Midbrain (tissue), 1 donor: ENCODE measurements around the gene SRGAP1.
A peak's percentile ranks its signal among the peaks of the same experiment; 100 is the strongest.
"Not testable (repeated sequence)": the region's sequence is repeated elsewhere in the genome, so short reads cannot be mapped to it uniquely, and the experiment has no call there.

ENCODE experiments used
- DNase-seq: peaks from one replicate; lab custom pipeline; 2025; lab: John Stamatoyannopoulos, UW

SRGAP1 gene

DNA sequence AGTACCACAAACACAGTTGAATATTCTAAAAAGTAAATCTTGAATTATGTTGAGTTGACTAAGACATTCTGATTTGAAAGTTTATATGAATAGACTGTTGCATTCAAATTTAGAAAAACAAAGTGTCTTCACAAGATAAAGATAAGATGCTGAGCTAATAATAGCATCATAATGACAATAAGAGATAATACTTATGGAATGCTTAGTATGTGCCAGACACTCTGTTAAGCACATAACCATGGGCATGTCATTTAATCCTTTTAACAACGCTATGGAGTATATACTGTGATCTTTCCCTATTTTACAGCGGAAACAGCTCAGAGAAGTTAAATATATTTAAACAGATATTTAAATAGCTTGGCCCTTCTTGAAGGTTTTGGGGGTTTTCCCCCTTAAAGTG lies 163.4 kb downstream of the SRGAP1 start:
- DNase-seq: no peak

DNA sequence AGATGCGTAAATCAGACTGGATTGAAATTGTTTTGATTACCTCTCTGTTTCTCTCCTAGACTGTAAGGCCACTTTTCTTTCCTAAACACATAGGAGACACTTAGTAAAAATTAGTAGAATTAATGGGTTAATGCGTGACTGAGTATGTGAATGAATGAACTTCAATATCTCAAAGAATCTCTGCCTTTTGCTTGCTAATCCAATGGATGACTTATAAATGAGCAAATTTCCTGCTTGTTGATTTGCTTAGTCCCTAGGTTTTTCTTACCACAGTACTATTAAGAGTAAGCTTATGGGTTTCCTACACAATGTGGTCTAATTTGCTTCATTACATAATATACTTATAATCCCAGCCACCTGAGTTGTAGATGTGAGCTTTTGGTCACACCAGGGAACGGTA lies 164.1 kb downstream of the SRGAP1 start:
- DNase-seq: no peak

DNA sequence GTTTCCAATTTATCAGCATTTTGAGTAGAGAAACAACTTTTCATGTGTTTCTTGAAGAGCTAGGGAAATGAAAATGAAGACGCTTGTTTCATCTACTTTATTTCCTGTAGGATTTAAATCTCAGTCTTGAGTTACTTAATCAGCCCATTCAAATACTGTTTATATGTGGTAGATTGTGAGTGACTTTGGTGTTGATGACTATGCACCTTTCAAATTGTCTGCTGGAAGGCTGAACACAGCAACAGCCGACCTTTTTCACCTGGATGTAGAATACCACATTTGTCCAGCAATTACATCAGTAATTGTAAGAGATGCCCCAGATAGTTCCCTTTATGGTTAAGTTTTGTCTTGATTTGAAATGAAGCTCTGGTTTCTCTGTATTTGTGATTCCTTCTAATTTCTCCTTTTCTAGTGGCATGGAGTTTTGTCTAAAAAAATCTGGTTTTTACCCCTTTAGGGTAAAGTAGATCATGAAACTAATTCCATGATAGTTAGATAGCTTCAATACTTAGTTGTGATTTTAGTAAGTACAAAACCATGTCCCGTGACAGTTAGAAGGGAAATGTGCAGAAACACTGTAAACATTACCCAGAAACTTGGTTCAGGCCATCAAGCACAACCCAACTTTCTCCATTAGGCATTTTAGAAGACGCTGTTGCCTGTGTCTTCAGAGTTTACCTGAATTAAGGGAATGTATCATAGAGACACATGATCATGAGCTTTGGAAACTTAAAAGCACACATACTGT lies 165.0 kb downstream of the SRGAP1 start:
- no peak for DNase-seq

DNA sequence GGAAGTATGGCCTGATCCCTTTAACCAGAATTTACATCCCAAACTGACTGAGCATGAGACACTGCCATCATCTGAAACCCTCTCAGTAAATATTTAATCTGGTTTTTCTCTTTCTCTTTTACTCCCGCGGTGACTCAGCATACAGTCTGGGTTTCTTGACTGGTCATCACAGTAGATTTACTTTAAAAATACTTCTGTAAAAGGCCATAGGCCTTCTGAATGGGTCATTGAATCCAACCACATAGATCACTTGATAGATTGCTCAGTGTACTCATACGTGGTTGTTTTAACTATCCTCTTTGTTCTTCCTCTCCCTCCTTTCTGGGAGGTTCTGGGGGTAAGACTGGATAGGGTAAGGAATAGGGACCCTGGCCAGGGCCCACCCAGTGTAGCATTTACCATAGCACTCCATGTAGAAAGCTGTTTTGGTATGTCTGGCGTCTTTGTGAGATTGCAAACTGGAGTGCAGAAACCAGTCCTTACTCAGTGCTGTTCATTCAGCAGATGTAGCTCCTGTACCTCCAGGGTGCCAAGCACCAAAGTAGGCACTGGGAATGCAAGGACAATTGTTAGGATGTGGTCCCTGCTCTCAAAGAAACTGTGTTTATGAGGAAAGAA lies 165.7 kb downstream of the SRGAP1 start:
- DNase-seq: no peak

DNA sequence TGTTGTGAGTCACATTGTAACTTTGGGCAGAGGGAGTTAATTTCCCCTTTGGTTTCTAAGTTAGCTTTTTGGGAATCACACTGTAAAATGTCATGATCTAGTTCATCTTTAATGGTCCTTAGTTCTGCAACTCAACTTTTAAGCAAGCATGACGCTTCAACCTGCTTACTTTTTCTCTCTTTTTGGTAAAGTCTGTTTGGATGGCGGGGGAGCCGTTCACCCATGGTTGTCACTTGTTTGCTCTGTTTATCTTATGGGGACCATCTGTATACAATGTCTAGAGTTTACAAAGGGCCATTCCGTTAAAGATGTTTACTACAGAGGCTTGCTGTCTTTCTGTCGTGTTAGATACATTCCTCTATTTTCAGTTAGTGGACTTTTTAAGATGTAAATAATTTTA lies 172.0 kb downstream of the SRGAP1 start:
- DNase-seq: no peak

DNA sequence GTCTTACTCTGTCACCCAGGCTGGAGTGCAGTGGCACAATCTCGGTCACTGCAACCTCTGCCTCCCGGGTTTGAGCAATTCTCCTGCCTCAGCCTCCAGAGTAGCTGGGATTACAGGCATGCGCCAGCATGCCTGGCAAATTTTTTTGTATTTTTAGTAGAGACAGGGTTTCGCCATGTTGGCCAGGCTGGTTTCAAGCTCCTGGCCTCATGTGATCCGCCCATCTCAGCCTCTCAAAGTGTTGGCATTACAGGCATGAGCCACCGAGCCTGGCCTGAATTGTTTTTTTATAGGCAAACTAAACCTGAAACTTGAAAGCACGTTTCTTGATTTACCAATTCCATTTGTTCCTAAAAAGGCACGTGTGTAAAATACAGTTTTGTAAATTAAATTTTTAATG lies 173.6 kb downstream of the SRGAP1 start:
- not testable (repeated sequence) for DNase-seq

DNA sequence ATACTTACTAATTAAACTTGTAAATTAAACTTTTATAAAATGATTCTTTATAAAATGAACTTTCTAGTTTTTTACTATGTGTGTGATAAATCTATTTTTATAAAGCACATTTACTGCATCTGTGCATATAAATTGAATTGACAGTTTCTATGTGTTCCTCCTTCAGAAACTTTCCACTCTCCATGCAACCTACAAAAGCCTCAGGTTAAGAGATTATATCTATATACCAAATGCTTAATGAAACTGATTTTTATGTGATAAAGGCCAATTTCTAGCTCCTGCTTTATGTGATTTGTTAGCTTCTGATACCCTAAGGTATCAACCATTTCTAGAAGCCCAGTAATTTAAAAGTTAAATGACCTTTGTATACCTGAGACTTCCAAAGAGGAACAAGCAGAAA lies 174.0 kb downstream of the SRGAP1 start:
- DNase-seq: no peak

DNA sequence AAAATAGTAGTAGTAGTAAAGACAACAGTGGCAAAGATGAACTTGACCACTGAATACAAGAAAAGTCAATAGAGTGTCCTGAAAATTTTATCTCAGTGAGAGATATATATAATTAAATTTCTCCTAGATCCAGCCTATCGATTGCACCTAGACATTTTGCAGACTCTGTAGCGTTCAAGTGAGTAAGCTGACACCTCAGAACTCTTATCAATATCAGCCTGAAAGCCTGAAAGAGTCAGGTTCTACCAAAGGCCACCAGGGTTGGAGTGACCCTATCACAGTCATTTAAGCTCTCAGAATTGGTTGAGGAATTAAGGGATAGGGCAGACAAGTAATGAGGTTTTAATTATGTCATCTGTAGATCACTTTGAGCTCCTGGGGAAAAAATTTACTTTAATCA lies 174.6 kb downstream of the SRGAP1 start:
- DNase-seq: no peak

DNA sequence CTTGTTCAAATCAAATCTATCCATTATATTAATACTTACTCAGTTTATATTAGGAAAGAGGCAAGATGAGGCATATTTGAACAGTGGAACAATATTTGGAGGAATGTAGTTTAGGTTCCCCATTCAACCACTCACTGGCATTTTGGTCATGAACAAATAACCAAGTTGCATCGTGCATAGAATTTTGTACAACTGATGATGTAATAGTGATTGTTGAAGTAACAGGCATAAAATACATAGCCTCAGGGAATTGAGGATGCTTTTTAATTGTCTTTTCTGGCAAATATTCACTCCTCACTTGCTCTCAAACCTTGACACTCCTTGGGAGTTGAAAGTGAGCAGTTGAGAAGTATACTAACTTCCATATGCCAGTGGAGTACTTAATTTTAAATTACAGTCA lies 175.2 kb downstream of the SRGAP1 start:
- no peak for DNase-seq

DNA sequence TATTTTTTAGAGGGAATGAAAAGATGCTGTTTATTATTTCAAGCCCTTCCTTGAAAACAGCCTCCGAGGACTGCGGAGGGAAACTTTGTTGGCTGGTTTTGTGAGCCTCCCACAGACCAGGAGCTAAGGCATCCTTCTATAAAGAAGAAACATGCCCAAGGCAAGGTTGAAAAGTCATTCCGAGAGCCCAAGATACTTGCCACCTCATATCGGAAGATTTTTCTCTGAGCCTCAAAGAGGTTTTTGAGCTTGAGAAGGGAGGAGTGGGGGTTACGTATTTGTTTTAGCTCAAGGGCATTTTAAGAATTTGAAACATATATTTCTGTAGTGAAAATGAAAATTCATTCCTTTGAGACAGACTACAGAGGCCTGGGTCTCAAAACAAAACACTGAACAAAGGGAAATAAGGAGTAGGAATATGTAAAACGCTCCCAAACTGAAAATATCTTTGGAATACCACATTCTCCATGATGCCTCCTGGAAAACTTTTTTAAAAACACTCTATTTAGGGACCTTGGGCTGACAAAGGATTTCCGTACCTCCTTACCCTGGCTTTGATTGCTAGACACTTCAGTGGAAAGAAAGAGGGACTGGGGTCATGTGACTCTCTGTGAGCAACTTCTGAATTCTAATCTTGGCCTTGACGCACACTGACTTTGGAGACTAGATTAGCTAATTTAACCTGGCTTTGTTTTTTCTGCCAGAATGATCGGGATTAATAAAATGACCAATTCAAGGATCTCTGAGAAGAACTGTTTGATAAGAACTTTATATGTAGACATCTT lies 180.9 kb downstream of the SRGAP1 start:
- no peak for DNase-seq

DNA sequence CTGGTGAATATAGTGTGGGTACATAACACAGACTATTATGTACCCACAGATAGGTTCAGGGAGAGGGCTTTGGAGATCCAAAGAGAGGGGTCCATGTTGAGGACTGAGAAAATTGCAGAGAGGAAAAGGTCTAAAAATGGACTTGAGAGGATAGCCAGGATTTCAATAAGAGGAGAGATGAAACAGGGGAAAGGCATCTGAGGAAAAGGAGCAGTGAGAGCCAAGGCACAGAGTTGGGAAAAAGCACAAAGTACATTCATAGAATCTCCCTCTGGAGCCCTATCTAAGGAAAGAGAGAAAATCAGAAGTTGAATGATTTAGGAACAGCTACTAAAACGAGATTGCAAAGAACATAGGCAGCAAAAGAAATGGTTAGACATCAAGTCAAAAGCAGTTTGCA lies 182.8 kb downstream of the SRGAP1 start:
- DNase-seq: peak; percentile 9

DNA sequence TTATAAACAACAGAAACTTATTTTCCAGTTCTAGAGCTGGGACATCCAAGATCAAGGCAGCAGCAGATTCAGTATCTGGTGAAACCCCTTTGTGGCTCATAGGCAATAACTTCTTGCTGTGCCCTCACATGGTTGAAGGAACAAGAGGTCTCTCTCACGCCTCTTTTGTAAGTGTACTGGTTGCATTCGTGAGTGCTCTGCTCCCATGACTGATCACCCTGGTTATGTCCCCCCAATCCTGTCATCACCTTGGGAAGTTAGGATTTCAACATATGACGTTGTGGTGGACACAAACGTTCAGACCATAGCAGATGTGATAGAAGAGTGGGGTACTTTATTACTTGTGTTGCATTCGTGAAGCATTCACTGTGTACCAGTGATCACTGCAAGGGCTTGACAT lies 184.0 kb downstream of the SRGAP1 start:
- DNase-seq: no peak

DNA sequence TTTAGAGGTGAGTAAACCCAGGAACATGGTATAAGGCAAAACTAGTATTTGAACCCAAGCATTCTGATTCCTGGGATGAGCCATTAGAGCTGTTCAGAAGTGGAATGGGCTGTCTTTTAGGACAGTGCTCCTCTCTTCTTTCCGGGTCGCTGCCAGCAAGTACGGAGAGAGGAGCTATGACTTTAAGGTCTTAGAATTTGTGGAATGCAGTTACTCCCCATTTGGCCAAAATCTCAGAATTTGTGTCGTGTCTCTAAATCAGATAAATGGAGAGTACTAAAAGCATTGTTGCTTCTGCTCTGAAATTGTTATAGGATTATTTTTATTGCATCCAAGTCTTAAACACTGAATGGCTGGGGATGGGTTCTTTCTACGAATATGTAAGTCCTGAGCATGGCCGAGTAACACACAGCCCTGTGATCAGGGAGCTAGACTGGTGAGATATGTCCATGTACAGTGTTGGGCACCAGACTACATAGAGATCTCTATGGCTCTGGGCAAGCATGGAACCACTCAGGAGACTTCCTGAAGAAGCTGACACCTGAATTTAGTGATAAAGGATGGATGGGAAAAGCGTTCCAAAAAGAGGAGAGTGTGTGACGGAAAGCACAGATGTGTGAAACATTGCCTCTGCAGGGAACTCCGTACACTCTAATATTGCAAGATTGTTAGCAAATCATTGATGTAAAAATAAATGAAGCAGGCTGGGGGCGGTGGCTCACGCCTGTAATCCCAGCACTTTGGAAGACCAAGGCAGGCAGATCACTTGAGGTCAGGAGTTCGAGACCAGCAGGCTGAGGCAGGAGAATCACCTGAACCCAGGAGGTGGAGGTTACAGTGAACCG lies 184.7 kb downstream of the SRGAP1 start:
- DNase-seq: no peak

DNA sequence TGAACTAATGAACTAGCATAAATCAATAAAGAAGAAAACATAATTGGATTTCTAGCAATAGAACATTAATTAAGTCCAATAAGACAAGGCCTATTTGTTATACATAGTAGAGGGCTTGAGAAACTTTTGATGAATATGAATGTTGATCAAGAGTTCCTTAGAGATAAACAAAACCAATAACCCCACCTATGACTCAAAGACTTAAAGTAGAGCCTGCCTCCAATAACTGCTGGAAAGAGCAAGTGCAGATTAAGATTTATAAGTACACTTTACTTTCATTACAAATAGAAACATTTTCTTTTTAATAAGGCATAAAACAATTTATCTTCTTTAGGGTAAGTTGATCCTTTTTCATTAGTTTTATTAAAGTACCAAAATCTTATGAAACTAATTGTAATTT lies 185.7 kb downstream of the SRGAP1 start:
- no peak for DNase-seq

DNA sequence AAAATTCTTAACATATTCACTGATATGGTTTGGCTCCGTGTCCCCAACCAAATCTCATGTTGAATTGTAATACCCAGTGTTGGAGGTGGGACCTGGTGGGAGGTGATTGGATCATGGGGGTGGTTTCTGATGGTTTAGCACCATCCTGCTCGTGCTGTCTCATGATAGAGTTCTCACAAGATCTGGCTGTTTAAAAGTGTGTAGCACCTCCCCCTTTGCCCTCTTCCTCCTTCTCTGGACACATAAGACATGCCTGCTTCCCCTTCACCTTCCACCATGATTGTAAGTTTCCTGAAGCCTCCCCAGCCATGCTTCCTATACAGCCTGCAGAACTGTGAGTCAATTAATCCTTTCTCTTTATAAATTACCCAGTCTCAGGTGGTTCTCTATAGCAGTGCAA lies 189.6 kb downstream of the SRGAP1 start:
- DNase-seq: not testable (repeated sequence)

DNA sequence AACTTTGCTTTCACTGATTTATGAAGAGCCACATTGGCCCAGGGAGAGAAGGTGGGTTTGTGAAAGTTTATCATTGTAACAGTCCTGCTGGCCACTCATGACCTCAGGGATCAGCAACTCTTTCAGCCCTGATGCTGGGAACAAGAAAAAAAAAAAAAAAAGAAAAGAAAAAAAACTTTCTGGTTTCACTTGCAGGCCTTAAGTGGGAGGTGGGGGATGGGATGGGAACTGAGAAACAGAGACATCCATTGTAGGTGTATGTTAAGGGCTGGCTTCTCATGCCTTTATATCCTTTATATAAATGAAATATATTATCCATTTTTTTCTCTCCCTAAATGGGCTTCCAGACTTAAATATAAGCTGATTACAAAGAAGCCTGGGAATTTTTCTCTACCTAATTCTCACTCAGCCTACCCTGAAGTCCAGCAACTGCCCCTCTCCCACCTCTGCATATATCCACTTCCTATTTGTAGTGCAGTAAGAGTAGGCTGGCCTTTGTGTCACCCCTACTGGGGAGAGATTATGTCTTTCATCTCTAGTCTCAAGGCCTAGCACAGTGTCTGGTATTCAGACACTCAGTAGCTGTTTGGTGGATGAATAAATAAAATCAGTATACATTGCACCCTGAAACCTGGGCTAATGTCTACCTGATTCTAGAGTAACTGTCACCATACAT lies 190.5 kb downstream of the SRGAP1 start:
- DNase-seq: no peak

DNA sequence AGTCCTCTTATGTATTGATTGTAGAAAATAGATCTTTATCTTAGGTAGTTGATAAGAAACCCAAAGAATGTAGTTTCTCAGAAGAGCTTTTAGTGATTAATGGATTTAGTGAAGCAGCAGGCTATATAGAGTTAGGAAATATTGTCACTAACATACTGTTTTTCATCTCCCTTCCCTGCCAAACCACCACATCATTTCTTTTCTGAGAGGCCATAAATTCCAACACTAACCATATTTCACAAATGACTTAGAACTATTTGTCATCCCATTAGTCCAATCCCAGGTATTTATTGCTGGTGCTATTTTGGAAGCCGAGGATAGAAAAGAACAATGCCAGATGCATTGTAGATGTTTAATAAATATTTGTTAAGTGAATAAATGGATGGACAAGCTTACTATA lies 191.9 kb downstream of the SRGAP1 start:
- DNase-seq: no peak

DNA sequence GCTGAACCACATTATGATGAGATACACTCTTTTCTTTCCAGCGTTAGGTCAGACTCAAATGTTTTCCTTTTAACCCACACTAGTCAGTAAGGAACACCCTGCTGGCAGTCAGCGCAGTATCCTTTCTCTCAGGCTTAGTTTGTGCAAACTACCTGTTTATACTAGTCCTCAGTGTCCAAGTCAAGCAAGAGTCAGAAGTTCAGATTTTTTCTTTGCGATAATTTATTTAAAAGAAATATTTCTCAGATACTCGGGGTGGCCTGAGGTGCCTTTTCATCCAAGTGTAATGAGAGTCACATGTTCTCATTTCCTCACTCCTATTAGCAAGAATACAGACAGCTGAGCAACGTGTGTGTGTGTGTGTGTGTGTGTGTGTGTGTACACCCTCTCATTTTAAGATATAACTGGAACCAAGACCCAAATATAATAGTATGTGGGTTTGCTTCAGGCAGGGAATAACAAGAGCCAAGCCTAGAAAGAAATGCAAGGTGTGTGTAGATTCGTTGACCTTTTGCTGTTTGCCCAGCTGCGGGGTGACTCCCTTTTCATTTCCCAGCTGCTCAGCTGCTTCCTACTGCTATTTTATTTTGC lies 194.9 kb downstream of the SRGAP1 start:
- peak; percentile 13 for DNase-seq

DNA sequence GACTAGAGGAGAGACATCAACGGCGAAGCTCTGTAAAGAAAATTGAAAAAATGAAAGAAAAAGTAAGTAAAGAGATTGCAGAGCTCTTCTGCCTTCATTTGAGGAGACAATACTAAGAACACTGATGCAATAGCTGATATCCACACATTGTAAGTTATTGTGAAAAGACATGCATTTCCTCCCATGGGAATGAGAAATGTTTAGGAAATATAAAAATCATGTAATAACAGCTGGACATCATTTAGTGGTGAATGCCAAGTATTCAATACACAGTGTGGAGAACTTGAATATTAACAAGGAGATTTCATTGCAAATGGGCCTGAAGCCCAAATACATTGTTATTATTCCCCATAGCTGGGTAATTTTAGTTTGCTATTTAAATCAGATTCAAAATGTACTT lies 198.4 kb downstream of the SRGAP1 start:
- no peak for DNase-seq

DNA sequence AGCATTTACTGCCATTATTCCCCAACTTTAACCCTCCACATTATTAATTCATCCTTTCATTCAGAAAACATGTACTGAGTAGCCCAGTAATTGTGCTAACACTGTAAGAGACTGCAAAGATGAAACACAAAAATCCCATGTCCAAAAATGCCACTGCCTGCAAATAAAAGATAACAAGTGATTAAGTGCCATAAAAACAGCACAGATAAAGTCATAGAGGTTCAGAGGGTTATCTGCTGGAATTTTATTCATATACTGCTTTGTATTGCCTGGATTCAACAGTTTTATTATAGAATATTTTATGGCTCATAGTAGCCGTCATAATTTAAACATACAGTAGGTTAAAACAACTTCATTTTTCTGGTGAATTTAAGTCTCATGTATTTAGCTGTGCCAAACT lies 199.7 kb downstream of the SRGAP1 start:
- DNase-seq: no peak

DNA sequence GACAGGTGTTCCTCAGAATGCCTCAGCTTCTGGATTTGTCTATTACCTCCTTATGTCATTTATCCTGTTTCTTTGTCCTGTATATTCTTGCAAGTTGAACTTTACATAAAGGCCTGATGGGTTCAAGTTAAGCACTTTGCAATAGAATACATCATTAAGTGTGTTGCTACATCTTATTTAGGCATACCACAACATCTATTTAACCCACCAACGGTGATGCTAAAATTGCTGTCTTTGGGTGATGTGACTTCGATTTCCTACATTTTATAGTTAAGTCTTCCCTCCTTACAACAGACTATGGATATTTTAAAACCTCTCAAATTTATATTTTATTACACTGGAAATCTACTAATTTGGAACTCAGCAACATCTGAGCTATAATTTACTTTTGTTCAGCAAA lies 206.6 kb downstream of the SRGAP1 start:
- no peak for DNase-seq
